IMR-90 (cell line): ENCODE measurements around the gene UBE2S. TPM values are rescaled to one million over a fixed set of nuclear protein-coding genes. Genes with fewer than 3 reads are reported as not detected.

Experiments used
- ATAC-seq: fragments of 200-7000 bp; cut with Tn5 transposase; 2 replicates; pipeline ENCODE4 v1.9.1; 2020; ENCODE audit warnings: low read depth, mild to moderate bottlenecking, moderate library complexity
- BruUV-seq: library from RNA; stranded (reverse); fragments of 400-500 nt; replicated peaks from 2 replicates; lab custom pipeline; 2021; lab: Mats Ljungman, UMichigan
- CTCF ChIA-PET: fragments of 300-600 bp; formaldehyde crosslinking; extraction: SDS; loops from one replicate; lab custom pipeline; 2021; ENCODE audit warnings: antibody characterized with exemption; lab: Yijun Ruan, JAX
- POLR2A ChIA-PET: fragments of 300-600 bp; sonication (Branson Sonifier 250); formaldehyde crosslinking; loops from one replicate; lab custom pipeline; 2022; ENCODE audit warnings: antibody characterized with exemption; ENCODE audit not compliant: unreplicated experiment; lab: Charles Lee
- DNase-seq: peaks from one replicate; pipeline ENCODE4 v3.0.0; 2013
- H2AFZ ChIP-seq: replicated peaks from 2 replicates; pipeline ENCODE3; 2013; ENCODE audit warnings: low read length, mild to moderate bottlenecking; ENCODE audit not compliant: poor library complexity
- H2AK5ac ChIP-seq: 2 replicates; pipeline ENCODE4 v1.6.1; 2013; ENCODE audit warnings: low read depth, low read length, inconsistent platforms
- H2AK9ac ChIP-seq: replicated peaks from 2 replicates; pipeline ENCODE3; 2013; ENCODE audit warnings: mild to moderate bottlenecking, low read depth, low read length, moderate library complexity; ENCODE audit not compliant: poor library complexity
- H2BK120ac ChIP-seq: 2 replicates; pipeline ENCODE4 v1.6.1; 2013; ENCODE audit warnings: low read depth, low read length, inconsistent platforms
- H2BK15ac ChIP-seq: 3 replicates; pipeline ENCODE4 v1.6.1; 2013; ENCODE audit warnings: low read depth, low read length, inconsistent platforms
- H2BK20ac ChIP-seq: 2 replicates; pipeline ENCODE4 v1.6.1; 2013; ENCODE audit warnings: low read depth, mild to moderate bottlenecking, inconsistent platforms, low read length, moderate library complexity
- H2BK5ac ChIP-seq: 2 replicates; pipeline ENCODE4 v1.6.1; 2013; ENCODE audit warnings: mild to moderate bottlenecking, low read depth, low read length, inconsistent platforms; ENCODE audit not compliant: poor library complexity, severe bottlenecking
- H3K14ac ChIP-seq: replicated peaks from 2 replicates; pipeline ENCODE4 v1.6.1; 2013; ENCODE audit warnings: low read depth, low read length, inconsistent platforms
- H3K18ac ChIP-seq: 2 replicates; pipeline ENCODE4 v1.6.1; 2013; ENCODE audit warnings: low read depth, low read length, control low read depth
- H3K23ac ChIP-seq: 2 replicates; pipeline ENCODE4 v1.6.1; 2013; ENCODE audit warnings: low read depth, low read length, inconsistent platforms
- H3K27ac ChIP-seq: 2 replicates; pipeline ENCODE4 v1.5.1; 2013; ENCODE audit warnings: mild to moderate bottlenecking, control low read depth, low read length; ENCODE audit not compliant: insufficient read depth
- H3K27me3 ChIP-seq: 2 replicates; pipeline ENCODE4 v1.6.1; 2013; ENCODE audit warnings: low read length; ENCODE audit not compliant: control insufficient read depth, insufficient read depth
- H3K36me3 ChIP-seq: 2 replicates; pipeline ENCODE4 v1.6.1; 2013; ENCODE audit warnings: low read length, mixed read lengths; ENCODE audit not compliant: control insufficient read depth, insufficient read depth
- H3K4ac ChIP-seq: 2 replicates; pipeline ENCODE4 v1.6.1; 2013; ENCODE audit warnings: low read depth, low read length, inconsistent platforms
- H3K4me1 ChIP-seq: 2 replicates; pipeline ENCODE4 v1.6.1; 2013; ENCODE audit warnings: low read length, mixed read lengths; ENCODE audit not compliant: control insufficient read depth, insufficient read depth
- H3K4me2 ChIP-seq: 2 replicates; pipeline ENCODE4 v1.6.1; 2013; ENCODE audit warnings: low read depth, mild to moderate bottlenecking, control low read depth, low read length, moderate library complexity
- H3K4me3 ChIP-seq: 2 replicates; pipeline ENCODE4 v1.5.1; 2013; ENCODE audit warnings: low read depth, mild to moderate bottlenecking, control low read depth, low read length, moderate library complexity; ENCODE audit not compliant: insufficient read depth
- H3K56ac ChIP-seq: 2 replicates; pipeline ENCODE4 v1.6.1; 2013; ENCODE audit warnings: low read length, inconsistent platforms; ENCODE audit not compliant: insufficient read depth; ENCODE audit errors: extremely low read depth
- H3K79me1 ChIP-seq, 2 experiments: 2 replicates each; pipeline ENCODE4 v1.6.1; 2013; ENCODE audit warnings: low read length in 2 of 2, inconsistent platforms in 1 of 2, low read depth in 1 of 2
- H3K9ac ChIP-seq: 2 replicates; pipeline ENCODE4 v1.6.1; 2013; ENCODE audit warnings: low read depth, low read length, control low read depth
- H3K9me1 ChIP-seq: 2 replicates; pipeline ENCODE4 v1.6.1; 2013; ENCODE audit warnings: low read length, inconsistent platforms; ENCODE audit not compliant: insufficient read depth
- H3K9me3 ChIP-seq: 2 replicates; pipeline ENCODE4 v1.6.1; 2013; ENCODE audit warnings: low read length; ENCODE audit not compliant: control insufficient read depth, insufficient read depth
- H4K20me1 ChIP-seq: 2 replicates; pipeline ENCODE4 v1.6.1; 2013; ENCODE audit warnings: low read length, inconsistent platforms; ENCODE audit not compliant: insufficient read depth
- H4K5ac ChIP-seq: 2 replicates; pipeline ENCODE4 v1.6.1; 2013; ENCODE audit warnings: mild to moderate bottlenecking, low read depth, low read length, control low read depth
- H4K8ac ChIP-seq, 2 experiments: 2 replicates each; pipeline ENCODE4 v1.6.1; 2013; ENCODE audit warnings: low read depth in 2 of 2, low read length in 2 of 2, control low read depth in 1 of 2, inconsistent platforms in 1 of 2
- H4K91ac ChIP-seq: 2 replicates; pipeline ENCODE4 v1.6.1; 2013; ENCODE audit warnings: low read depth, low read length, inconsistent platforms; ENCODE audit not compliant: insufficient read depth
- BHLHE40 ChIP-seq: fragments of 150-350 bp; IDR thresholded peaks from 2 replicates; pipeline ENCODE4 v1.6.1; 2016; ENCODE audit warnings: mild to moderate bottlenecking, low read depth, low read length
- CHD1 ChIP-seq: IDR thresholded peaks from 2 replicates; pipeline ENCODE4 v1.6.1; 2012; ENCODE audit warnings: low read depth, low read length, improper control_type of control experiment
- MAZ ChIP-seq: IDR thresholded peaks from 2 replicates; pipeline ENCODE4 v1.6.1; 2012; ENCODE audit warnings: low read depth, mild to moderate bottlenecking, low read length, improper control_type of control experiment, moderate library complexity, borderline replicate concordance
- WGBS, 2 experiments: methylation state at CpG; one replicate each; pipeline versions ENCODE4 v1.1.5 to v1.1.7; 2013; ENCODE audit warnings: missing lambda C conversion rate in 2 of 2; ENCODE audit not compliant: insufficient read length in 1 of 2; ENCODE audit errors: extremely low coverage in 2 of 2; 5-methylcytosine and 5-hydroxymethylcytosine counted together
- dilution Hi-C: fragments of 300-500 bp; cut with HindIII; formaldehyde crosslinking; loops from one replicate; pipeline ENCODE4 v1.14.3; 2018; ENCODE audit warnings: low sequenced_read_pairs; ENCODE audit not compliant: unreplicated experiment
- in situ Hi-C: fragments of 300-500 bp; cut with MboI; formaldehyde crosslinking; loops from 3 replicates; pipeline ENCODE4 v1.14.3; 2019; ENCODE audit warnings: low sequenced_read_pairs, inconsistent platforms, mixed read lengths
- intact Hi-C: fragments of 100-400 bp; cut with micrococcal nuclease; formaldehyde crosslinking; loops from 2 replicates; pipeline ENCODE4 v1.10.0; 2022
- polyA plus RNA-seq, 3 experiments: library from polyadenylated mRNA; depleted of rRNA; stranded (reverse); fragments of >200 nt; gene quantifications; 2 replicates each; pipeline ENCODE4 v1.2.3, GENCODE V29; 2012; ENCODE audit warnings: low replicate concordance in 1 of 3
- total RNA-seq: library from RNA; depleted of rRNA; stranded (reverse); fragments of >200 nt; gene quantifications from 2 replicates; pipeline ENCODE4 v1.2.3, GENCODE V29; 2012

The UBE2S gene
- total and polyA plus RNA-seq, 2 of the 4 experiments (the other 2 are of a cell fraction) = 69.5 to 104 TPM

DNA sequence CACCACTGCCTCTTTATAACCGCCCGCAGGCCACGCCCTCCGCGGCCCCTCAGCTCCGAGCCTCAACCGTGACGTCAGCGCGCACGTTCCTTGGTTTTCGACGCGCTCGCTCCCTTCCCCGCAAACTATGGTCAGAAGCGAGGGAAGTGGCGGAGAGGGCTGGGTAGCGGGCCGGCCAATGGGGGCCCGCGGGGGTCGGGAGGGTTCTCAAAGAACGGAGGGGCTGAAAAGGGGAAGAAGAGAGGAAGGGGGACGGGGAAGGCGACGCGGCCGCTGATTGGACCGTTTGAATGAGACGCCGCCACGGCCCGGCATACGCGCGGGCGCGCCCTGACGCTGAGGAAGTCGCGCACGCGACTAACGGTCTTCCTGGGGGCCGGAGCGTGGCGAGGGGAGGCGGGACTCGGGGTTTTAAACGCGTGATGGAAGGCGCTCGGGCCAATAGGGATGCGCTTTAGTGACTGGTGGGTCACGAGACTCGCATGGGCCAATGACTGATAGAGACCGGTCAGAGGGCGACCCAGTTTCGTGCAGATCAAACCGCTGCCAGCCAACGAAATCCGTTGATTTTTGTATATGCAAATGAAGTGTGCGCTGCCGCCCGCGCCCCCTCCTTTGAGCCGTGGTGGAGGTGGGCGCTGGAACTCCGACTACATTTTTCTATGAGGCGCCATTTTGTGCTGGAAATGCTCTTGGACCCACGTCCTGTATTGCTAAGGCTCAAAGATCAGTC, 378 bp upstream of the UBE2S start (continued):
- TF ChIP-seq BHLHE40 (peak; percentile 97), CHD1 (no peak)

DNA sequence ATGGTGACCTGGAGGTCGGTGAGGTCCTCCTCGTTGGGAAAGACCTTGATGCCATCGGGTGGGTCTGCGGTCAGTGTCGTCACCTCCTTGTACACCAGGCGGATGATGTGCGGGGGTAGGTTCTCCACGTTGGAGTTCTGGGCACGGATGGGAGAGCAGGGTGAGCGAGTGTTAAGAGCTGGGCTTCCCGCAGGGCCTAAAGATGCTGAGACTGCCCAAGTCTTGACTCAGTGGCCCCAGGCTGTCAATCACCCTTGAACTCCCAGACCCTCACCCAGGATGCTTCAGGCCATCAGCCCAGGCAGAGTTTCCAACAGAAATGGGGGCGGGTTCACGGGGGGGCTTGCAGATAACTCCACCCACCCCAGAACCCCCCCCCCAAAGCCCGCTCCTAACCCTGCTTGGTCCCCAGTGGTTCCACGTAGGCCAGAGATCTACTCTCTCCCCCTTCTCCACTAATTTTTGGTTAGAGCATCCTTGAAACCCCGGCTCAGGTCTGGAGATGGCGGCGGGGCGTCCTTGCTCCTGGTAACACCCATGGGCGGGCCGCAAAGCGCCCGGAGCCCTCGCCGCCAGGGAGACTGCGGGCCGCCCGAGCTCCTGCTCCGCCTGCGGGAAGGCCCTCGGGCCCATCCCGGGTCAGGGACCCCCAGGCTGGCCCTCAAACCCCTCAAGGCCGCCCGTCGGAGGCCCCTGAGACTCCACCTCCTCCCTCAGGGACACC, 600 bp downstream of the UBE2S start:
- POLR2A ChIA-PET = interaction anchor here (0.6 to 1.4 kb wide), 8 partner anchors 11 to 141 kb away, joined by 3 to 9 read pairs (median 4); no protein-coding TSS in a partner anchor
- Histone ChIP-seq H4K8ac (no peak overlapping the region; a peak in 1 of 4 replicates), H3K14ac (peak overlapping the region; percentile 95), H3K79me1 (peaks cover 7 to 42% of the 10 kb centered on the region in 2 experiments), H3K36me3 (peaks cover 30% of the 10 kb centered on the region), H3K23ac (peak overlapping the region; percentile 96), H2AK5ac (peak overlapping the region; percentile 86), H3K9me3 (no peaks in the 10 kb centered on the region), H3K27me3 (no peaks in the 10 kb centered on the region), H3K9me1 (peaks cover 19% of the 10 kb centered on the region), H3K27ac (peak overlapping the region; percentile 73), H3K4me1 (peaks cover 17% of the 10 kb centered on the region), H3K9ac (peak overlapping the region; percentile 76), H3K56ac (peak overlapping the region; percentile 73), H4K91ac (no peak overlapping the region), H2BK20ac (no peak overlapping the region), H2BK5ac (peak overlapping the region; percentile 49), H4K20me1 (peaks cover 47% of the 10 kb centered on the region), H3K4me2 (peak overlapping the region; percentile 98), H3K4me3 (peak overlapping the region; percentile 64), H3K4ac (peak overlapping the region; percentile 62), H3K18ac (0 out of 2 replicates have a peak overlapping the region, but pooled peaks have one; percentile 20), H2AK9ac (peak overlapping the region; percentile 98), H2BK120ac (no peak overlapping the region), H2BK15ac (no peak overlapping the region), H2AFZ (peak overlapping the region; percentile 91), H4K5ac (no peak overlapping the region)
- intact Hi-C loops (loop anchor here (5.0 kb wide), 1 partner anchor 95 kb away; no protein-coding TSS in a partner anchor), in situ Hi-C loops (no loop called here), dilution Hi-C loops (no loop called here)
- BruUV-seq = TSS peak; percentile 48
- TF ChIP-seq MAZ = no peak
- no peak for TF ChIP-seq BHLHE40
- CTCF ChIA-PET = no interaction called here
- DNase-seq (no peak), ATAC-seq (peak; percentile 28)
- WGBS, 2 experiments = 0% methylated on average over 11 of the region's 35 CpGs; no CpG with 5 or more reads in 1 of the 2 experiments
